ENCODE results near the gene MAGI2.

Gene MAGI2

DNA sequence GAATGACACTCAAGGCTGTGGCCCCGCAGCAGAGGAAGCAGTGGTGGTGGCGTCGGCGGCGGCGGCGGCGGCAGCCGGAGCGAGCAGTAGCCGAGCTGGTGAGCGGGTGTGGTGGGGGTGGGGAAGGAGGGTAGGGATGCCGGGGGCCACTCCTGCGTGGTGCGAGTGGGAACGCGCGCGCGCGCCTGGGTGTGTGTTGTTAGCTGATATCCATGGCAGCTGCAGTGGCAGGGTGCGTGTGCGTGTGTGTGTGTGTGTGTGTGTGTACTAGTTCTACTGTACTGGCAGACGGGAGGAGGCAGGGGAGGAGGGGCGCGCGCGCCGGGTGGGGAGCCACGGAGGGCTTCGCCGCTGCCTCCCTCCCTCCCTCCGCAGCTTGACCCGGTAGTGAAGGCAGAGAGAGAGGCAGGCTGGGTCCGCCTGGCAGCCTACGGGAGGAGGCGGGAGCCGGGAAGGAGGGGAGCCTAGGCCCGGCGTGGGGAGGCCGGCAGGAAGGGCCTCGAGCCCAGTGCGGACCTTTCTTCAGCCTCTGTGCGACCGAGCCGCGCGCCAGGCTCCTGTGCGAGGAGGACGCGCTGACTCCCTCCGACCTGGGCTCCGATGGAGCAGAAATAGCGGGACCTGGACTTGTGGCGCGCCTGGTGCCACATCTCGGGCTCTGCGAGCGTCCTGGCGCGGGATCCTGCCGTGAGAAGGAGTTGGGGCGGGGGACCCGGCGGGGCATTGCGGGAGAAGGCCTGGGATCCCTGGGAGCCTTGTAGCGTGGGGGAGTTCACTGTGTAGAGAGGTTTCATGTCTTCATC is at the start of gene MAGI2:
MAGI2 (minus strand) TSS at position 110 of the 803 bp plus-strand sequence. CDS start 347 bp downstream, outside the sequence.
- TF ChIP-seq CTCF (conservative IDR thresholded peaks at IDR 0.05): no peak
- no peak within 1 kb of the TSS for H3K27ac ChIP-seq

DNA sequence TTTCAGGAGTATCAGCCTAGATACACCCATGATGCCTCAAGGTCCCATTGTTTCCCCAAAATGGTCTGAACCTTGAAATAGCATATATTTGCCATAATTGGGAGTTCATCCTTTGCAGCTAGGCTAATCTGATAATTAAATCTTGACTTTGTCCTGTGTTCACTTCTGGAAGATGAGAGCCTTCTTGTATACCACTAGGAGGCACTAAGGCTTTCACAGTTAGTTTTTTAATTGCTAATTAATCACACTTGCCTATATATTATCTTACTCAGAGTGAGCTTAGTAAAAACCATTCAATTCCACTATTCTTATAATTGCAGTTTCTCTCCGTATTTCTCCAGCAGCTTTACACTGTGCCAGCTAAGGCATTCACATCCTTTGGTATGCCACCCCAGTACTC is 48.7 kb upstream of the MAGI2 start:
- no peak; the same call in 1 of the 2 replicates for TF ChIP-seq CTCF (conservative IDR thresholded peaks at IDR 0.05)
- H3K27ac ChIP-seq: no peak overlapping the region

DNA sequence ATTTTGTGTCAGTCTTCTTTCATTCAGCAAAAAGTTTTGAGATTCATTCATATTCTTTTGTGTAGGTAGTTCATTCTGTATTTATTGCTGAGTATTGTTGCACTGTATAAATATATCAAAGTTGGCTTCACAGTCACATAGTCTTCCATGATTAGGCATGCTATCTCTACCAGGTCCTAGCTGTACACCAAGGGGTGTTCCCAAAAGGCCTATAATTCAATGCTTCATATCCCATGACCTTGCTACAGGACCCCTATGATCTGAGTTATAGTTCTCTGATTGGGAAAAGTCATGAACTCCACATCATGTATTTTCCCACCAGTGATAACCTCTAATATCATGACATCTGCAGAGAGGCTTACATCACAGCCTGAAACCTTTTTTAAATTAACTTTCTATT is 47.3 kb upstream of the MAGI2 start:
- TF ChIP-seq CTCF (conservative IDR thresholded peaks at IDR 0.05): no peak
- no peak overlapping the region for H3K27ac ChIP-seq

- no peak overlapping the region for H3K27ac ChIP-seq
- TF ChIP-seq CTCF (conservative IDR thresholded peaks at IDR 0.05): no peak
These were observed 44.3 kb upstream of the MAGI2 start for GRCh38 chr7:79497728-79498127.

GRCh38 chr7:79495544-79496272 is 42.2 kb upstream of the MAGI2 start:
- TF ChIP-seq CTCF (conservative IDR thresholded peaks at IDR 0.05): no peak
- H3K27ac ChIP-seq: no peak overlapping the region

- no peak for TF ChIP-seq CTCF (conservative IDR thresholded peaks at IDR 0.05)
- H3K27ac ChIP-seq: no peak overlapping the region
These were observed 40.6 kb upstream of the MAGI2 start for GRCh38 chr7:79494046-79494445.

DNA sequence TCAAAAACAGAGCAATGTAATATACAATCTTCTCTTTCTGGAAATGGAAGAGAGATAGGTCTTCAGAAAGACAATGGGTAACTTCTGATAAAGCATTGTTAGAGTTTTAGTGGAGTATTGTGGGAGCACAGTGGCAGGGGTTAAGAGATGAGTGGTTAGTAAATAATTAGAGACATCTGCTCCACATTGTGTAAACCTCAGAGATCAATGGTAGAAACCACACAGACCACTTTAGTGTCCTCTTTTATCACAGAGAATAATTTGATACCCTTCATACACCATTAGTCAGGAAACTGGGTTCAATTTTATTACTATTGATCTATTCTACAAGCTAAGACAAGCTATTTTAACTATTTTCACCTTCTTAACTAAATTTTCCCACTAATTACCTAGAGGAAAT is 35.9 kb upstream of the MAGI2 start:
- TF ChIP-seq CTCF (conservative IDR thresholded peaks at IDR 0.05): no peak
- no peak overlapping the region for H3K27ac ChIP-seq
